Upper lobe of left lung (tissue), 4 donors: ENCODE measurements around the gene SH3D21.

Source experiments
- POLR2AphosphoS5 ChIP-seq, 2 donors: sonication (generic); formaldehyde crosslinking; IDR thresholded peaks; one replicate each; pipeline ENCODE4 v1.5.1; 2017; ENCODE audit warnings: antibody characterized with exemption in 2 of 2
- TF ChIP-seq, protein P1 (sequence below), 6 experiments: fragments of 450-650 bp in 4 of 6; fragments of 200-600 bp in 2 of 6; sonication (generic) in 2 of 6; IDR thresholded peaks; one replicate each; pipeline ENCODE4 v1.5.1; 2016 to 2019; ENCODE audit warnings: antibody characterized with exemption in 6 of 6

GRCh38 chr1:36359383-36359782 lies 53.2 kb downstream of the SH3D21 start:
- TF ChIP-seq POLR2AphosphoS5 (IDR thresholded peaks at IDR 0.05), result no peak
- TF ChIP-seq, protein P1, sequence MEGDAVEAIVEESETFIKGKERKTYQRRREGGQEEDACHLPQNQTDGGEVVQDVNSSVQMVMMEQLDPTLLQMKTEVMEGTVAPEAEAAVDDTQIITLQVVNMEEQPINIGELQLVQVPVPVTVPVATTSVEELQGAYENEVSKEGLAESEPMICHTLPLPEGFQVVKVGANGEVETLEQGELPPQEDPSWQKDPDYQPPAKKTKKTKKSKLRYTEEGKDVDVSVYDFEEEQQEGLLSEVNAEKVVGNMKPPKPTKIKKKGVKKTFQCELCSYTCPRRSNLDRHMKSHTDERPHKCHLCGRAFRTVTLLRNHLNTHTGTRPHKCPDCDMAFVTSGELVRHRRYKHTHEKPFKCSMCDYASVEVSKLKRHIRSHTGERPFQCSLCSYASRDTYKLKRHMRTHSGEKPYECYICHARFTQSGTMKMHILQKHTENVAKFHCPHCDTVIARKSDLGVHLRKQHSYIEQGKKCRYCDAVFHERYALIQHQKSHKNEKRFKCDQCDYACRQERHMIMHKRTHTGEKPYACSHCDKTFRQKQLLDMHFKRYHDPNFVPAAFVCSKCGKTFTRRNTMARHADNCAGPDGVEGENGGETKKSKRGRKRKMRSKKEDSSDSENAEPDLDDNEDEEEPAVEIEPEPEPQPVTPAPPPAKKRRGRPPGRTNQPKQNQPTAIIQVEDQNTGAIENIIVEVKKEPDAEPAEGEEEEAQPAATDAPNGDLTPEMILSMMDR (IDR thresholded peaks at IDR 0.05), result no peak
